Fibroblast of skin of left quadriceps (primary cell): Measurements from ENCODE around the gene KNDC1.

Experiments
- DNase-seq, 2 experiments: peaks; one replicate each; pipeline ENCODE4 v3.0.0-alpha.2; 2013; ENCODE audit warnings: low read depth in 2 of 2

KNDC1 gene

GRCh38 chr10:133206356-133207040 is 46.5 kb downstream of the KNDC1 start:
- no peak for DNase-seq

- no peak for DNase-seq
Observed at GRCh38 chr10:133207041-133207600, 47.1 kb downstream of the KNDC1 start.

- DNase-seq, result no peak
Observed at GRCh38 chr10:133207627-133208026, 47.6 kb downstream of the KNDC1 start.

- DNase-seq, result no peak
Observed at GRCh38 chr10:133208466-133208865, 48.4 kb downstream of the KNDC1 start.

GRCh38 chr10:133209117-133209516 is 49.1 kb downstream of the KNDC1 start:
- no peak for DNase-seq

GRCh38 chr10:133209641-133210040 is 49.6 kb downstream of the KNDC1 start:
- no peak for DNase-seq

- no peak for DNase-seq
Observed at GRCh38 chr10:133210398-133211140, 50.5 kb downstream of the KNDC1 start.

- no peak for DNase-seq
Observed at GRCh38 chr10:133211141-133211830, 51.3 kb downstream of the KNDC1 start.

- DNase-seq, result no peak
Observed at GRCh38 chr10:133211959-133212852, 52.2 kb downstream of the KNDC1 start.

GRCh38 chr10:133212853-133213494 is 53.0 kb downstream of the KNDC1 start:
- DNase-seq, result no peak

- DNase-seq, result no peak
Observed at GRCh38 chr10:133213641-133214467, 53.8 kb downstream of the KNDC1 start.

GRCh38 chr10:133214468-133215410 is 54.7 kb downstream of the KNDC1 start:
- DNase-seq, result no peak

GRCh38 chr10:133215586-133215985 is 55.6 kb downstream of the KNDC1 start:
- no peak for DNase-seq

GRCh38 chr10:133216776-133217175 is 56.8 kb downstream of the KNDC1 start:
- no peak for DNase-seq

- no peak for DNase-seq
Observed at GRCh38 chr10:133217800-133218589, 58.0 kb downstream of the KNDC1 start.

- no peak for DNase-seq
Observed at GRCh38 chr10:133218891-133219290, 58.9 kb downstream of the KNDC1 start.

GRCh38 chr10:133219782-133220181 is 59.8 kb downstream of the KNDC1 start:
- no peak for DNase-seq

GRCh38 chr10:133221331-133221730 is 61.3 kb downstream of the KNDC1 start:
- no peak for DNase-seq
